Measurements from ENCODE around the gene CNMD.

GRCh38 chr13:52758114-52758513 lies 18.5 kb upstream of the CNMD start:
- TF ChIP-seq, protein P1, sequence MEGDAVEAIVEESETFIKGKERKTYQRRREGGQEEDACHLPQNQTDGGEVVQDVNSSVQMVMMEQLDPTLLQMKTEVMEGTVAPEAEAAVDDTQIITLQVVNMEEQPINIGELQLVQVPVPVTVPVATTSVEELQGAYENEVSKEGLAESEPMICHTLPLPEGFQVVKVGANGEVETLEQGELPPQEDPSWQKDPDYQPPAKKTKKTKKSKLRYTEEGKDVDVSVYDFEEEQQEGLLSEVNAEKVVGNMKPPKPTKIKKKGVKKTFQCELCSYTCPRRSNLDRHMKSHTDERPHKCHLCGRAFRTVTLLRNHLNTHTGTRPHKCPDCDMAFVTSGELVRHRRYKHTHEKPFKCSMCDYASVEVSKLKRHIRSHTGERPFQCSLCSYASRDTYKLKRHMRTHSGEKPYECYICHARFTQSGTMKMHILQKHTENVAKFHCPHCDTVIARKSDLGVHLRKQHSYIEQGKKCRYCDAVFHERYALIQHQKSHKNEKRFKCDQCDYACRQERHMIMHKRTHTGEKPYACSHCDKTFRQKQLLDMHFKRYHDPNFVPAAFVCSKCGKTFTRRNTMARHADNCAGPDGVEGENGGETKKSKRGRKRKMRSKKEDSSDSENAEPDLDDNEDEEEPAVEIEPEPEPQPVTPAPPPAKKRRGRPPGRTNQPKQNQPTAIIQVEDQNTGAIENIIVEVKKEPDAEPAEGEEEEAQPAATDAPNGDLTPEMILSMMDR (conservative IDR thresholded peaks at IDR 0.05; ENCODE audit: low read length) = no peak
- no peak for TF ChIP-seq EZH2phosphoT487 (IDR thresholded peaks at IDR 0.05; ENCODE audit: borderline replicate concordance, low read depth, low read length)
